Measurements from ENCODE around the gene WDR73.

WDR73 gene

DNA sequence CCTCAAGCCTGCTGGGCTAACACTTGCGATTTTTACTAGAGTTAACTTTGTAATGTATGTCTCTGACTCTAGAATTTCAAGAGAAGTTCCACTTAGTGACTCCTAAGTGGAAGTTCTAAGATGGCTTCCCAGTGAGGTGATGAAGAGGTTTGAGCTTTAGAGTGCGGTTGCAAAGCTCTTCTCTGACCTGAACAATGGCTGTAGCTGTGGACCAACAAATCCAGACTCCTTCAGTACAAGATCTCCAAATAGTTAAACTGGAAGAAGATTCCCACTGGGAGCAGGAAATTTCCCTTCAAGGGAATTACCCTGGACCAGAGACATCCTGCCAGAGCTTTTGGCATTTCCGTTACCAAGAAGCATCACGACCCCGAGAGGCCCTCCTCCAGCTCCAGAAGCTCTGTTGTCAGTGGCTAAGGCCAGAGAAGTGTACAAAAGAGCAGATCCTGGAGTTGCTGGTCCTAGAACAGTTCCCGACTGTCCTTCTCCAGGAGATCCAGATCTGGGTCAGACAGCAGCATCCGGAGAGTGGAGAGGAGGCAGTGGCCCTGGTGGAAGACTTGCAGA lies 22.3 kb downstream of the WDR73 start:
- FAIRE-seq (no peak), DNase-seq (ENCODE audit: insufficient read length, low spot score) (no peak)
- TF ChIP-seq, protein P1, sequence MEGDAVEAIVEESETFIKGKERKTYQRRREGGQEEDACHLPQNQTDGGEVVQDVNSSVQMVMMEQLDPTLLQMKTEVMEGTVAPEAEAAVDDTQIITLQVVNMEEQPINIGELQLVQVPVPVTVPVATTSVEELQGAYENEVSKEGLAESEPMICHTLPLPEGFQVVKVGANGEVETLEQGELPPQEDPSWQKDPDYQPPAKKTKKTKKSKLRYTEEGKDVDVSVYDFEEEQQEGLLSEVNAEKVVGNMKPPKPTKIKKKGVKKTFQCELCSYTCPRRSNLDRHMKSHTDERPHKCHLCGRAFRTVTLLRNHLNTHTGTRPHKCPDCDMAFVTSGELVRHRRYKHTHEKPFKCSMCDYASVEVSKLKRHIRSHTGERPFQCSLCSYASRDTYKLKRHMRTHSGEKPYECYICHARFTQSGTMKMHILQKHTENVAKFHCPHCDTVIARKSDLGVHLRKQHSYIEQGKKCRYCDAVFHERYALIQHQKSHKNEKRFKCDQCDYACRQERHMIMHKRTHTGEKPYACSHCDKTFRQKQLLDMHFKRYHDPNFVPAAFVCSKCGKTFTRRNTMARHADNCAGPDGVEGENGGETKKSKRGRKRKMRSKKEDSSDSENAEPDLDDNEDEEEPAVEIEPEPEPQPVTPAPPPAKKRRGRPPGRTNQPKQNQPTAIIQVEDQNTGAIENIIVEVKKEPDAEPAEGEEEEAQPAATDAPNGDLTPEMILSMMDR (IDR thresholded peaks at IDR 0.05; ENCODE audit: insufficient read depth, missing control alignments): no peak

DNA sequence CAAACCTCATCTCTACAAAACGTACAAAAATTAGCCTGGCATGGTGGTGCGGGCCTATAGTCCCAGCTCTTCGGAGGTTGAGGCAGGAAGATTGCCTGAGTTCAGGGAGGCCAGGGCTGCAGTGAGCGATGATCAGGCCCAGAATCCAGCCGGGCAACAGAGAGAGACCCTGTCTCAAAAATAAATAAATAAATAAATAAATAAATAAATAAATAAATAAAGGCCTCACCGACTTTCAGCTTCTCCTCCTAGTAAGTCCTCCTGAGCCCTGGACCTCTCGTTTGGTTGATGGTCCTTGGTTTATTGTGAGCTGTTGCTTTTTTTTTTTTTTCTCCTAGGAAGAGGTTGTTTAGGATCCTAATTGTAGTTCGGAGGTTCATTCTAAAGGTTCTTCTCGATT lies 25.1 kb downstream of the WDR73 start:
- no peak for FAIRE-seq
- DNase-seq (ENCODE audit: insufficient read length, low spot score): no peak
- TF ChIP-seq, protein P1 (IDR thresholded peaks at IDR 0.05; ENCODE audit: insufficient read depth, missing control alignments): no peak

DNA sequence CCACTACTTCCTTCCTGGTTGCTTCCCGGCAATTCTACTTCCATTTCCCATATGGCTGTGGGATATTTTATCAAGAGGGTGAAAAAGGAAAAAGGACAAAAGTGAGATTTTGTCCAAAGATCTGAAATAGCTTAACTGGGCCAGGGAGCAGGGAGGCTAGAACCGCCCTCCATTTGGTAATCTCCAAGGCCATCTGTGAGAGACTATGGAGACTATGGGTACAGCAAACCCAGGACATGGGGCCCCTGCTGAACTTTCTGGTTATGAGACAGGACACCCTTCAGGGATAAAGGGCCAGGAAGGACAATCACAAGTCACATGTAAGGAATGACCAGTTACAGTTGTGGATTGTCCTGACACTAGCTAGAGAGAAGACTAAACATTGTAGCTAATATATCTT lies 29.0 kb downstream of the WDR73 start:
- FAIRE-seq: no peak
- no peak for DNase-seq (ENCODE audit: insufficient read length, low spot score)
- TF ChIP-seq, protein P1 (IDR thresholded peaks at IDR 0.05; ENCODE audit: insufficient read depth, missing control alignments): no peak

DNA sequence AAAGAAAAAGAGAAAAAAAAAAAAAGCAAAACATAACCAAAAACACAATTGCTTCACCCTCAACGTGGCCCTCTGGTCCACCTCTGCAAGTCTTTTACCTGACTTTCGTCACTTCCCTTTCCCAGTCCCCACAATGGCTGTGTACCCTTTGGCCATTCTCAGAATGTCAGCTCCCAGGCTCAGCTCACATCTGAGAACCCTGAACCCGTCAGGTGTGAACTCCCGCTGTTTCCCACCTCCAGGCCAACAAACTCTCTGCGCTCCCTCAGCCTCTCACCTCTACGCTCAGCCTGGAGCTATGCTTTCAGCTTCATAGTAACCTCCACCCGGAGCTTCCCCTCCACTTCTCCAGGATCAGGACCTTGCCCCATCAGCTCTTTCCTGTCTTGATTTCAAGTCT lies 29.7 kb downstream of the WDR73 start:
- FAIRE-seq: no peak
- TF ChIP-seq, protein P1 (IDR thresholded peaks at IDR 0.05; ENCODE audit: insufficient read depth, missing control alignments): no peak
- no peak for DNase-seq (ENCODE audit: insufficient read length, low spot score)

DNA sequence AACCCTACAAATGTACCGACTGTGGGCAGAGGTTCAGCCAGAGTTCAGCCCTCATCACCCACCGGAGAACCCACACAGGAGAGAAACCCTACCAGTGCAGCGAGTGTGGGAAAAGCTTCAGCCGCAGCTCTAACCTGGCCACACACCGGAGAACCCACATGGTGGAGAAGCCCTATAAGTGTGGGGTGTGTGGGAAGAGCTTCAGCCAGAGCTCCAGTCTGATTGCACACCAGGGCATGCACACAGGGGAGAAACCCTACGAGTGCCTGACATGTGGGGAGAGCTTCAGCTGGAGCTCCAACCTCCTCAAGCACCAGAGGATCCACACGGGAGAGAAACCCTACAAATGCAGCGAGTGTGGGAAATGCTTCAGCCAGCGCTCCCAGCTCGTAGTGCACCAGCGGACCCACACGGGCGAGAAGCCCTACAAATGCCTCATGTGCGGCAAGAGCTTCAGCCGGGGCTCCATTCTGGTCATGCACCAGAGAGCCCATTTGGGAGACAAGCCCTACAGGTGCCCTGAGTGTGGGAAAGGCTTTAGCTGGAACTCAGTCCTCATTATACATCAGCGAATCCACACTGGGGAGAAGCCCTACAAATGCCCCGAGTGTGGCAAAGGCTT lies 32.6 kb downstream of the WDR73 start:
- DNase-seq (ENCODE audit: insufficient read length, low spot score) (no peak), FAIRE-seq (no peak)
- TF ChIP-seq, protein P1 (IDR thresholded peaks at IDR 0.05; ENCODE audit: insufficient read depth, missing control alignments): no peak

DNA sequence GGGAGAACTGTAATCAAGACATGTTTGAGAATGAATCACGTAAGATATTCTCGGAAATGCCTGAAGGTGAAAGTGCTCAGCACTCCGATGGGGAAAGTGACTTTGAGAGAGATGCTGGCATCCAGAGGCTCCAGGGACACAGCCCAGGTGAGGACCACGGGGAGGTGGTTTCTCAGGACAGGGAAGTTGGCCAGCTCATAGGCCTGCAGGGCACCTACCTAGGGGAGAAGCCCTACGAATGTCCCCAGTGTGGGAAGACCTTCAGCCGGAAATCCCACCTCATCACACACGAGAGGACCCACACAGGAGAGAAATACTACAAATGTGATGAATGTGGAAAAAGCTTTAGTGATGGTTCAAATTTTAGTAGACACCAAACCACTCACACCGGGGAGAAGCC lies 33.5 kb downstream of the WDR73 start:
- TF ChIP-seq, protein P1 (IDR thresholded peaks at IDR 0.05; ENCODE audit: insufficient read depth, missing control alignments): no peak
- no peak for DNase-seq (ENCODE audit: insufficient read length, low spot score)
- FAIRE-seq: no peak

DNA sequence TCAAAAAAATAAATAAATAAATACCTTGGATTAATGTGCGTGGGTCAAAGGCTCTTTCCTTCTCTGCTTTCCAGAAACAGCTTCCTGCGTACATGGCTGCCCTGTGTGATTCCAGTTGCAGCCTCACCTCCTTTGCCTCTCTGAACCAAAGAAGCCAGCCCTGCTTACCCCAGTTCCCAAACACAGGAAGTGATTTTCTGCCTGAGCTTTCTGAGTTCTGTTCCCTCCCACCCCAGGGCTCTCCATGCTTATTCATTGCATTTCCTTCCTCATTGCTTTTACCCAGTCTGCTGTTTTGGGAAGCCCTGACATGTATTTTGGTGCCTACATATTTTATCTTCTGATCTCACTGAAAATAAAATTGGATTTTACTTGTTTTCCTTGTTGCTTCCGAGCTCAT lies 37.8 kb downstream of the WDR73 start:
- FAIRE-seq (no peak), DNase-seq (ENCODE audit: insufficient read length, low spot score) (no peak)
- TF ChIP-seq, protein P1 (IDR thresholded peaks at IDR 0.05; ENCODE audit: insufficient read depth, missing control alignments): no peak

Data from D721Med (cell line).